Hematopoietic multipotent progenitor cell (in vitro differentiated cells): ENCODE measurements around the gene ZFP36. TPM values are rescaled to one million over a fixed set of nuclear protein-coding genes. Genes with fewer than 3 reads are reported as not detected.
"Not testable (repeated sequence)": the region's sequence is repeated elsewhere in the genome, so short reads cannot be mapped to it uniquely, and the experiment has no call there.

ENCODE experiments used
- DNase-seq, 3 donors: peaks; one replicate each; pipeline ENCODE4 v3.0.0-alpha.2; 2011 to 2015; ENCODE audit warnings: low read depth in 2 of 3, low spot score in 2 of 3
- small RNA-seq: library from RNA; depleted of rRNA; stranded (forward); fragments of <200 nt; gene quantifications from one replicate; pipeline ENCODE3, GENCODE V24; 2012
- total RNA-seq: library from RNA; depleted of rRNA; stranded (reverse); fragments of >200 nt; gene quantifications from one replicate; pipeline ENCODE4 v1.2.3, GENCODE V29; 2012

Gene ZFP36
- total RNA-seq, 1 donor: 98.3 TPM

DNA sequence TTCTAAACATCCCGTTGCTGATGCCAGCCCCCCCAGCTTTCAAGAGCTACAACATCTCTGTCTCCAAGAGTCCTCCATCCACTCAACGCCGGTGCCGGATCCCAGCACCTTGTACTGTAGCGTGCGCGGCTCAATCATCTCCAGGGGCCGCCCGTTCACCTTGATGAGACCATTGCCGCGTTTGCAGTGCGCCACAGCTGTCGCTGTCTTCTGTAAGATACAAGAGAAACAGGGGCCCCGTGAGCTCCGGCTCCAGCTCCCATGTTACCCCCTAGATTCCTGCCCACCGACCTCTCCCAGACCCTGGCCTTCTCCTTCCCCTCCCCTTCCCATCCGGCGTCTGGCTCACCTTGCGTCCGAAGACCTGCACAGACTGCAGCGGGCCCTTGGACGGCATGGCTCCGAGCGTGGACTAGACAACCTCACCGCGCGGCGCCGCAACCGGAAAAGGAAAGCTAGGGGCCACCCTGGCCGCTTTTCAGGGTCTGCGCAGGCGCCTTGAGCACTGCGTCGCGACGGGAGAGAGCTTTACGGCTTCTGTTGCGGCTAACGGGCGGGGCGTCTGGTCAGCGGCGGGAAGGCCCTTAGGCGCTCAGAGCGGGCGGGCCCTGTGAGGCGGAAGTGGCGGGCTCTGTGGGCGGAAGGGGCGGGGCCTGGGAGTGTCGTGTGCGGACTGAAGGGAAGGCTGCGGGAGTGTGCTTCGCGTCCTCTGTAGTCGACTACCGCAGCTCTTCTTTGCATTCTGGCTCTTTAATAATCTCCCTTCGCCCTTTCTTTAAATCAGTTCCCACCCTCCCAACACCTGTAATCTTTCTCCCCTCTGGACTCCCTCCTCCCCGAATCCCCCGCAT, 29.1 kb downstream of the ZFP36 start, which contains the start of gene RPS16:
TSS of gene RPS16 (minus strand) at position 451 of the 851 bp plus-strand sequence. CDS start at position 397, 54 bp downstream.
- DNase-seq: peak; percentile 92 to 99 (median 97)

DNA sequence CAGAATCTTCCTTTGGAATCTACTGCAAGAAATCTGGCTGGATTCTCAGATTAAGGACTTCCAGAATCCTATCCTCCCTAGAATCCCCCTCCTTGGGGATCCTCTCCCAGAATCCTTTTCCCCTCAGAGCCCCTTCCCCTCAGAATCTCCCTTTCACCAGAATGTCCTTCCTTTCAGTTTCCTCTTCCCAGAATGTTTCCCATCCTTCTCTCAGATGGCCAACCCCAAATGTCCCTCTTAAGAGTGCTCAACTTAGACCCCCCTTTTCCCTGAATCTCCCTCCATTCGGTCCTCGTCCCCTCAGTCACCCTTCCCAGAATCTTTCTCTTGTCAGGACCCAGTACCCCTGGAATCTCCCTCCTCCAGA, 29.7 kb downstream of the ZFP36 start:
- no peak for DNase-seq

DNA sequence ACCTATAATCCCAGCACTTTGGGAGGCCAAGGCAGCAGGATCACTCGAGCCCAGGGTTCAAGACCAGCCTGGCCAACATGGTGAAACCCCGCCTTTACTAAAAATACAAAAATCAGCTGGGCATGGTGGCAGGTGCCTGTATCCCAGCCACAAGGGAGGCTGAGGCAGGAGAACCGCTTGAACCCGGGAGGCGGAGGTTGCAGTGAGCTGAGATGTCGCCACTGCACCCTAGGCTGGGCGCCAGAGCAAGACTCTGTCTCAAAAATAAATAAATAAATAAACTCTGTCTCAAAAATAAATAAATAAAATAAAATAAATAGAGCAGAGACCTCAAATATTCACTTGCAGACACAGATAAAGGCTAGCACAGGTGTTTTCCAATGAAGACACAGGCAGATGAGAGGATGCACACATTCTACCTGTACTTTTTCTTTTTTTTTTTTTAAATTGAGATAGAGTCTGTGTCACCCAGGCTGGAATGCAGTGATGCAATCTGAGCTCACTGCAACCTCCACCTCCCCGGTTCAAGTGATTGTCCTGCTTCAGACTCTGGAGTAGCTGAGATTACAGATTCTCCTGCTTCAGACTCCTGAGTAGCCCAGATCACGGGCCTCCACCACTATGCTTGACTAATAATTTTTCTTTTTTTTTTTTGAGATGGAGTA, 31.8 kb downstream of the ZFP36 start:
- DNase-seq: no peak

DNA sequence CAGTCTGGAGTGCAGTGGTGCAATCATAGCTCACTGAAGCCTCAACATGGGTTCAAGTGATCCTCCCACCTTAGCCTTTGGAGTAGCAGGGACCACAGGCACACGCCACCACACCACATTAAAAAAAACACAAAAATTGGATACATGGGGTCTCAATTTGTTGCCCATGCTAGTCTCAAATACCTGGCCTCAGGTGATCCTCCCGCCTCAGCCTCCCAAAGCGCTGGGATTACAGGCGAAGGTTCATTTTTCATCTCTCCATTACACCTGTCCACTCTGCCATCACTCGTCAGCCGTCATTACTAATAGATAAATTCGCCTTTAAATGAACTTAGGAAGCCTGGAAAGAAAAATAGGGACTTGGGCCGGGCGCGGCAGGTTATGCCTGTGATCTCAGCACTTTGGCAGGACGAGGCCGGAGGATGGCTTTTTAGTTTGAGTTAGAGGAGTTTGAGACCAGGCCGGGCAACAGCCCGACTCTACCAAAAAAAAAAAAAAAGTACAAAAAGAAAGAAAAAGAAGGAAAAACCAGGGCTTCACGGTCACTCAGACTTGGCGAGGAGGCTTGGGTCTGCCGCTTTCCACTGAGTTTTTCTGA, 38.0 kb downstream of the ZFP36 start:
- DNase-seq: no peak

DNA sequence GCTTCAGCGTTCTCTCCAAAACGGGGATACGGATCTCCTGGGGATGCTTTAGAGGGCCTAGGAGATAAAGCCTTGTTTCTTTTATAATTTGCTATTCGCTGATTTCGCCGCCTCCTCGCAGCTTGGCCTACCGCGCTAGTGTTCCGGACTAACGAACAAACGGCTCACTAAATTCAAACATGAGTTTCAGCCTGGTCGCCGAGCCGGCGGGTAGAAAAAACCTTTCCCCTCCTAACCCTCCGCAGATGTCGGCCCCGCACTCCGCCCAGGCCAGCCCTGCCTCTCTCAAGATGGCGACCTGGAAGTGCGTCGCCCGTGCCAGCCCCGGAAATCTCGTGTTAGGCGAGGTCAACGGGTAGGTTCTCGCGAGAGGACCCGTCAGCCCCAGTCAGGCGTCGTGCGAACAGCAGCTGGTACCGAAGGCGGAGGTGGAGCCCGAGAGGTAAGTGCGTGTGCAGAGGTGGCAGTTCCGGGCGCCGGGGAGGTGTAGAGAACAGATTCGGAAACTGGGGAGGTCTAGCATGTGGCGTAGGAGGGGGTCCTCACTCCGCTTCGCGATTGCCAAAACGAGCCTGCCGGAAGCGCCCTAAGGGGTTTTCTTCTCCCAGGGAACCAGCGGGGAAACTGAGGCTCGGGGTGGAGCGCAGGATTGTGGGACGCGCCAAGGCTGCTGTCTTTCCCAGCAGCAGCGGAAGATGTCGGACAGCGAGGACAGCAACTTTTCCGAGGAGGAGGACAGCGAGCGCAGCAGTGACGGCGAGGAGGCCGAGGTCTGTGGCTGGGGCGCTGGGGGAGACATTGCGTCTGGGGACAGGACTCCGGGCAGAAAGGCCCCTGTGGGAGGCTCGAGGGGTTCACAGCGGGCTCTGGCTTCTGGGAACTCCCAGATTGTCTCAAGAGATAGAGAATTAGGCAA, 38.8 kb downstream of the ZFP36 start, which contains the start of gene SUPT5H:
TSS of gene SUPT5H (plus strand) at position 387 of the 916 bp plus-strand sequence. CDS start at position 696, 309 bp downstream.
- peak; percentile 96 to 99 (median 99) for DNase-seq

DNA sequence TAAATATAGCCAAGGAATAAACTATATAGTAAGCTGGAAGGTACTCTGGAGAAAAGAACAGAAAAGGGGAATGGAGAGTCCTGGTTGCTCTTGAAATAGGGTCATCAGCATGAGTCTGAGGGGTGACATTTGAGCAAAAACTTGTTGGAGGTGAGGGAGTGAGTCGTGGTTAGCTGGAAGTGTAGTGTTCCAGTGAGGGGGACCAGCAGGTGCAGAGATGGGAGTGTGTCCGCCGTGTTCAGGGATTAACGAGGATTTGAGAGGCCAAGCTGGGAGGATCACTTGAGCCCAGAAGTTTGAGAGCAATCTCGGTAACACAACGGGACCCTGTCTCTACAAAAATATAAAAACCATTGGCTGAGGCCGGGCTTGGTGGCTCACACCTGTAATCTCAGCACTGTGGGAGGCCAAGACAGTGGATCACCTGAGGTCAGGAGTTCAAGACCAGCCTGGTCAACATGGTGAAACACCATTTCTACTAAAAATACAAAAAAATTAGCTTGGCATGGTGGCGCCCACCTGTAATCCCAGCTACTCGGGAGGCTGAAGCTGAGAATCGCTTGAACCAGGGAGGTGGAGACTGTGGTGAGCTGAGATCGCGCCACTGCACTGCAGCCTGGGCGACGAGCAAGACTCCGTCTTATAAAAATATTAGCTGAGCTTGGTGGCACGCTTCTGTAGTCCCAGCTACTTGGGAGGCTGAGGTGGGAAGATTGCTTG, 39.9 kb downstream of the ZFP36 start:
- no peak for DNase-seq

DNA sequence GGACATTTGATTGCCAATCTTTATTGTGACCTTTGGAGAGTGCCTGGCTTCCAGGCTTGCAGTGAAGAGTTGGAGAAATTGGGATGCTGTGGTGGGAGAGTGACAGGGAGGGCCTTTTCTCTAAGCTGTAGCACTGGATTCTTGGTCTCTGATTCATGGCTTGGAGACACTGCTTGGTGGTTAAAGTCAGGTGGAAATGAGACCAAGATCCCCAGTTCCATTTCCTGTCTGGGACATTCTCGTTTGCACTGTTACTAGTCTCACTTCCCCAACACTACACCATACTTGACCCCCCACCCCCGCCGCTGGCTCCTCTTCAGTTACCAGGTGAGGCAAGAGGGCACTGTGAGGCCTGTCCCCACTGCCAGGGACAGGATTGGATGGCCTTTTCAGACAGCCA, 41.6 kb downstream of the ZFP36 start:
- DNase-seq: no peak

DNA sequence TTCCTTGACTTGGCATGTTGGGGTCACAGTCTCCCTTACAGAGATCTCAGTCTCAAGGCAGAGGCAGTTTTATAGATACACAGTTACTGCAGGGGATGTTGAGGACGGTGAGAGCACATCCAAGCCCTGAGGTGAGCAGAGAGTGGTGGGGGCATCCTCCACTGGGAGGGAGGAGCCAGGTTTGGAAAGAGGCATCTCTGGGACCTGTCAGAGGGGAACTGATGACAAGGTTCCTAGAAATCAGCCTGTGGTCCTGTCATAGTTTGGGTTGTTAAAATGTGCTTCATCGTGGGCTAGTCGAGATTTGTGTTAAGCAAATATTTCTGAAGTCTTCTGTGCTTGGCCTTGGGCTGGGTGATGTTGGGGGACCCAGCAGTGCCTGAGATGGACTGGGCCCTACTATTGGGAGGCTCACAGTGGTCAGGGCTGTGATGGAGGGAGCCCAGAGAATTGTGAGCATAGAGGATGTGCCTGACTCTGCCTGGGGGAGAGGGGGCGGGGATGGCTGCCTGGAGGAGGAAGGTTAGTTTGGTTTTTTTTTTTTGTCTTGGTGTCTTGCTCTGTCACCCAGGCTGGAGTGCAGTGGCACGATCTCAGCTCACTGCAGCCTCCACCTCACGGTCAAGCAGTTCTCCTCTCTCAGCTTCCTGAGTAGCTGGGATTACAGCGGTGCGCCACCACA, 42.6 kb downstream of the ZFP36 start:
- DNase-seq: no peak

DNA sequence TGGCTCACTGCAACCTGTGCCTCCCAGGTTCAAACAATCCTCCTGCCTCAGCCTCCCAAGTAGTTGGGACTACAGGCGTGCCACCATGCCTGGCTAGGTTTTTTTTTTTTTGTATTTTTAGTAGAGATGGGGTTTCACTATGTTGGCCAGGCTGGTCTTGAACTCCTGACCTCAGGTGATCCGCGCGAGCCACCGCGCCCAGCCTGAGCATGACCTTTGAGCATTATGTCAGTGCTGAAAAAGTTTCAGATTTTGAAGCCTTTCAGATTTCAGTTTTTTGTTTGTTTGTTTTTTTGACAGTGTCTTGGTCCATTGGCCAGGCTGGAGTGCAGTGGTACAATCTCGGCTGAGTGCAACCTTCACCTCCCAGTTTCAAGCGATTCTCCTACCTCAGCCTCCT, 44.6 kb downstream of the ZFP36 start:
- DNase-seq: not testable (repeated sequence)

Small RNA genes lying within 50 kb of the gene (small RNA-seq; reads per million reads assigned to genes)
- gene MIR4530 (not detected), gene RN7SL566P (not detected)

Other genes with a start within 250 kb of the ZFP36 start
- gene NCCRP1, start 209.9 kb upstream of the ZFP36 start, total RNA-seq: under 0.01 TPM
- gene SYCN, start 202.6 kb upstream of the ZFP36 start, total RNA-seq: not detected
- gene IFNL3, start 161.8 kb upstream of the ZFP36 start, total RNA-seq: 0.27 TPM
- 0.81 TPM for gene IFNL4, start 158.0 kb upstream of the ZFP36 start, total RNA-seq
- not detected for gene IFNL2, start 138.5 kb upstream of the ZFP36 start, total RNA-seq
- not detected for gene IFNL1, start 110.4 kb upstream of the ZFP36 start, total RNA-seq
- gene LRFN1, start 86.0 kb upstream of the ZFP36 start, total RNA-seq: 8.1 TPM
- gene GMFG, start 70.8 kb upstream of the ZFP36 start, total RNA-seq: 123 TPM
- gene SAMD4B, start 64.4 kb upstream of the ZFP36 start, total RNA-seq: 84.8 TPM
- gene PAF1, start 15.7 kb upstream of the ZFP36 start, total RNA-seq: 68.4 TPM
- gene MED29, start 15.5 kb upstream of the ZFP36 start, total RNA-seq: 35.5 TPM
- gene PLEKHG2, start 5.8 kb downstream of the ZFP36 start, total RNA-seq: 20.7 TPM
- gene RPS16, start 29.1 kb downstream of the ZFP36 start, total RNA-seq: 641 TPM
- gene SUPT5H, start 38.7 kb downstream of the ZFP36 start, total RNA-seq: 75.9 TPM
- gene TIMM50, start 74.0 kb downstream of the ZFP36 start, total RNA-seq: 42.3 TPM
- 0.27 TPM for gene DLL3, start 92.1 kb downstream of the ZFP36 start, total RNA-seq
- not detected for gene SELENOV, start 108.3 kb downstream of the ZFP36 start, total RNA-seq
- 7.5 TPM for gene EID2B, start 126.0 kb downstream of the ZFP36 start, total RNA-seq
- gene EID2, start 133.3 kb downstream of the ZFP36 start, total RNA-seq: 12.7 TPM
- gene LGALS13, start 195.7 kb downstream of the ZFP36 start, total RNA-seq: not detected
- not detected for gene LGALS16, start 249.1 kb downstream of the ZFP36 start, total RNA-seq